ENCODE results near the gene CDH23. TPM values are rescaled to one million over a fixed set of nuclear protein-coding genes. Genes with fewer than 3 reads are reported as not detected.

Gene CDH23
- polyA plus RNA-seq, 1 donor from 2014 or later: not detected

- no peak overlapping the region for H3K4me3 Mint-ChIP-seq
- no peaks in the 10 kb centered on the region for H3K9me3 Mint-ChIP-seq
- H3K4me1 Mint-ChIP-seq: peaks cover 8 to 15% (median 8%) of the 10 kb centered on the region in 3 donors
- peaks cover 2% of the 10 kb centered on the region for H3K36me3 Mint-ChIP-seq
- no peak overlapping the region for H3K27ac Mint-ChIP-seq
- peaks cover 4% of the 10 kb centered on the region for H3K27me3 Mint-ChIP-seq
Observed at GRCh38 chr10:71795248-71795647, 398.5 kb downstream of the CDH23 start.

- Mint-ChIP-seq H3K27ac (no peak overlapping the region), H3K36me3 (peaks cover 2% of the 10 kb centered on the region), H3K4me3 (no peak overlapping the region), H3K4me1 (peaks cover 6 to 18% (median 6%) of the 10 kb centered on the region in 3 donors), H3K9me3 (no peaks in the 10 kb centered on the region), H3K27me3 (no peaks in the 10 kb centered on the region)
Observed at GRCh38 chr10:71796749-71797405, 400.2 kb downstream of the CDH23 start.

- no peaks in the 10 kb centered on the region for H3K27me3 Mint-ChIP-seq
- H3K27ac Mint-ChIP-seq: peak overlapping the region in 1 of 3 donors; percentile 8
- no peak overlapping the region for H3K4me3 Mint-ChIP-seq
- H3K36me3 Mint-ChIP-seq: peaks cover 2% of the 10 kb centered on the region
- H3K4me1 Mint-ChIP-seq: peaks cover 6 to 18% (median 6%) of the 10 kb centered on the region in 3 donors
- no peaks in the 10 kb centered on the region for H3K9me3 Mint-ChIP-seq
Observed at GRCh38 chr10:71797533-71798307, 401.0 kb downstream of the CDH23 start.

- Mint-ChIP-seq H3K4me1 (peaks cover 6 to 18% (median 6%) of the 10 kb centered on the region in 3 donors), H3K27ac (no peak overlapping the region), H3K27me3 (no peaks in the 10 kb centered on the region), H3K4me3 (no peak overlapping the region), H3K36me3 (peaks cover 2% of the 10 kb centered on the region), H3K9me3 (no peaks in the 10 kb centered on the region)
Observed at GRCh38 chr10:71798308-71798624, 401.5 kb downstream of the CDH23 start.

- no peaks in the 10 kb centered on the region for H3K9me3 Mint-ChIP-seq
- no peak overlapping the region for H3K4me3 Mint-ChIP-seq
- no peaks in the 10 kb centered on the region for H3K27me3 Mint-ChIP-seq
- H3K27ac Mint-ChIP-seq: no peak overlapping the region
- H3K4me1 Mint-ChIP-seq: peaks cover 6 to 20% (median 7%) of the 10 kb centered on the region in 3 donors
- no peaks in the 10 kb centered on the region for H3K36me3 Mint-ChIP-seq
Observed at GRCh38 chr10:71799112-71799511, 402.4 kb downstream of the CDH23 start.

GRCh38 chr10:71799608-71800453 lies 403.1 kb downstream of the CDH23 start:
- H3K4me1 Mint-ChIP-seq: peaks cover 6 to 22% (median 9%) of the 10 kb centered on the region in 3 donors
- no peaks in the 10 kb centered on the region for H3K9me3 Mint-ChIP-seq
- no peaks in the 10 kb centered on the region for H3K27me3 Mint-ChIP-seq
- no peak overlapping the region for H3K27ac Mint-ChIP-seq
- no peak overlapping the region for H3K4me3 Mint-ChIP-seq
- no peaks in the 10 kb centered on the region for H3K36me3 Mint-ChIP-seq

GRCh38 chr10:71801361-71801760 lies 404.6 kb downstream of the CDH23 start:
- Mint-ChIP-seq H3K27me3 (no peaks in the 10 kb centered on the region), H3K9me3 (no peaks in the 10 kb centered on the region), H3K36me3 (no peaks in the 10 kb centered on the region), H3K27ac (peak overlapping the region in 2 of 3 donors; percentile 4 to 73), H3K4me1 (peaks cover 6 to 22% (median 9%) of the 10 kb centered on the region in 3 donors), H3K4me3 (peak overlapping the region in 2 of 4 donors; percentile 10 to 23)

GRCh38 chr10:71802235-71802634 lies 405.5 kb downstream of the CDH23 start:
- Mint-ChIP-seq H3K4me3 (no peak overlapping the region), H3K4me1 (peaks cover 6 to 20% (median 9%) of the 10 kb centered on the region in 3 donors), H3K36me3 (no peaks in the 10 kb centered on the region), H3K27me3 (no peaks in the 10 kb centered on the region), H3K9me3 (no peaks in the 10 kb centered on the region), H3K27ac (no peak overlapping the region)

GRCh38 chr10:71802715-71803488 lies 406.2 kb downstream of the CDH23 start:
- H3K36me3 Mint-ChIP-seq: no peaks in the 10 kb centered on the region
- no peaks in the 10 kb centered on the region for H3K9me3 Mint-ChIP-seq
- no peak overlapping the region for H3K27ac Mint-ChIP-seq

GRCh38 chr10:71804077-71804476 lies 407.4 kb downstream of the CDH23 start:
- no peak overlapping the region for H3K27ac Mint-ChIP-seq

More at GRCh38 chr10:71802715-71803488, 406.2 kb downstream of the CDH23 start:
- H3K27me3 Mint-ChIP-seq: no peaks in the 10 kb centered on the region
- H3K4me1 Mint-ChIP-seq: peaks cover 6 to 15% (median 9%) of the 10 kb centered on the region in 3 donors
- H3K4me3 Mint-ChIP-seq: no peak overlapping the region

GRCh38 chr10:71805776-71806703 lies 409.3 kb downstream of the CDH23 start:
- H3K27ac Mint-ChIP-seq: no peak overlapping the region
- no peak overlapping the region for H3K4me3 Mint-ChIP-seq
- no peaks in the 10 kb centered on the region for H3K36me3 Mint-ChIP-seq
- H3K27me3 Mint-ChIP-seq: no peaks in the 10 kb centered on the region
- no peaks in the 10 kb centered on the region for H3K9me3 Mint-ChIP-seq
- peaks cover 6 to 12% (median 9%) of the 10 kb centered on the region in 3 donors for H3K4me1 Mint-ChIP-seq

More at GRCh38 chr10:71804077-71804476, 407.4 kb downstream of the CDH23 start:
- no peaks in the 10 kb centered on the region for H3K27me3 Mint-ChIP-seq
- H3K36me3 Mint-ChIP-seq: no peaks in the 10 kb centered on the region
- H3K4me1 Mint-ChIP-seq: peaks cover 6 to 15% (median 9%) of the 10 kb centered on the region in 3 donors
- H3K4me3 Mint-ChIP-seq: no peak overlapping the region
- no peaks in the 10 kb centered on the region for H3K9me3 Mint-ChIP-seq

- no peak overlapping the region for H3K4me3 Mint-ChIP-seq
- no peaks in the 10 kb centered on the region for H3K36me3 Mint-ChIP-seq
- H3K27me3 Mint-ChIP-seq: no peaks in the 10 kb centered on the region
- no peaks in the 10 kb centered on the region for H3K9me3 Mint-ChIP-seq
- H3K4me1 Mint-ChIP-seq: peaks cover 0 to 5% (median 3%) of the 10 kb centered on the region in 3 donors
- H3K27ac Mint-ChIP-seq: peak overlapping the region in 1 of 3 donors; percentile 63
Observed at GRCh38 chr10:71806704-71807556, 410.2 kb downstream of the CDH23 start.
